ENCODE measurements around the gene S100A8.

DNA sequence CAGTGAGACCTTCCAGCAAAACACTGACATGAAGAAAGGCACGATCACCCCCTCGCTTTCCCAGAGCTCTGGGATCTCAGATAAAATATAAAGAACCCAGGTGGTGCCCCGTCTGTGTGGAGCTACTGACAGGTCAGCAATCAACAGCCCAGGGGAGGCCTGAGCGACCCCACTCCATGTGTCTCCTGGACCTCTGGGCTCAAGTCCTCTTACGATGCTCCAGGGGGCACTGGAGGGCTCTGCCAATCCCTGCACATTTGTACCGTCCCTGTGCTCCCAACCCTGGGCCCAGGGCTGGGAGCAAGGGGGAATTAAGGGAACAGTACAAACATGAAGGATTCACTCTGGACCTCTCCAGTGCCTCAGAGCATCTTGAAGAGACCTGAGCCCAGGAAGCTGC is 37.9 kb upstream of the S100A8 start:
- TF ChIP-seq CTCF (IDR thresholded peaks at IDR 0.05) (no peak), POLR2A (IDR thresholded peaks at IDR 0.05) (no peak)
